Hindlimb muscle (tissue), 1 donor: ENCODE measurements around the gene GGTLC1. TPM values are rescaled to one million over a fixed set of nuclear protein-coding genes. Genes with fewer than 3 reads are reported as not detected.
"Not testable (repeated sequence)": the region's sequence is repeated elsewhere in the genome, so short reads cannot be mapped to it uniquely, and the experiment has no call there.

Source experiments
- DNase-seq: peaks from one replicate; pipeline ENCODE4 v3.0.0-alpha.2; 2013
- polyA plus RNA-seq: library from polyadenylated mRNA; unstranded; fragments of 120-200 nt; gene quantifications from one replicate; pipeline ENCODE4 v1.2.1, GENCODE V29; 2013; ENCODE audit not compliant: insufficient read length

The GGTLC1 gene
- polyA plus RNA-seq, 1 donor = not detected

GRCh38 chr20:23994001-23994633 is 5.5 kb upstream of the GGTLC1 start:
- DNase-seq = not testable (repeated sequence)

- DNase-seq = not testable (repeated sequence)
Observed at GRCh38 chr20:23993440-23993839, 4.9 kb upstream of the GGTLC1 start.

- not testable (repeated sequence) for DNase-seq
Observed at GRCh38 chr20:23990296-23990695, 1.7 kb upstream of the GGTLC1 start.

GRCh38 chr20:23988966-23989365 is 387 bp upstream of the GGTLC1 start:
- not testable (repeated sequence) for DNase-seq

- DNase-seq = not testable (repeated sequence)
Observed at GRCh38 chr20:23986716-23987115, 1.9 kb downstream of the GGTLC1 start.

- not testable (repeated sequence) for DNase-seq
Observed at GRCh38 chr20:23986310-23986709, 2.3 kb downstream of the GGTLC1 start.

- DNase-seq = not testable (repeated sequence)
Observed at GRCh38 chr20:23985790-23986225, 2.8 kb downstream of the GGTLC1 start.

- not testable (repeated sequence) for DNase-seq
Observed at GRCh38 chr20:23985066-23985789, 3.4 kb downstream of the GGTLC1 start.

GRCh38 chr20:23984476-23985023 is 4.0 kb downstream of the GGTLC1 start:
- not testable (repeated sequence) for DNase-seq

GRCh38 chr20:23982112-23983018 is 6.2 kb downstream of the GGTLC1 start:
- DNase-seq = not testable (repeated sequence)

GRCh38 chr20:23981526-23981925 is 7.1 kb downstream of the GGTLC1 start:
- not testable (repeated sequence) for DNase-seq

GRCh38 chr20:23981014-23981413 is 7.6 kb downstream of the GGTLC1 start:
- peak; percentile 36 for DNase-seq

- not testable (repeated sequence) for DNase-seq
Observed at GRCh38 chr20:23979899-23980811, 8.4 kb downstream of the GGTLC1 start.

- DNase-seq = not testable (repeated sequence)
Observed at GRCh38 chr20:23979380-23979779, 9.2 kb downstream of the GGTLC1 start.

GRCh38 chr20:23978457-23978856 is 10.1 kb downstream of the GGTLC1 start:
- DNase-seq = not testable (repeated sequence)

- DNase-seq = no peak
Observed at GRCh38 chr20:23974966-23975365, 13.6 kb downstream of the GGTLC1 start.

GRCh38 chr20:23971310-23971709 is 17.3 kb downstream of the GGTLC1 start:
- no peak for DNase-seq

- no peak for DNase-seq
Observed at GRCh38 chr20:23970049-23970448, 18.5 kb downstream of the GGTLC1 start.

- no peak for DNase-seq
Observed at GRCh38 chr20:23967616-23967979, 21.0 kb downstream of the GGTLC1 start.

- no peak for DNase-seq
Observed at GRCh38 chr20:23966927-23967615, 21.5 kb downstream of the GGTLC1 start.

- DNase-seq = no peak
Observed at GRCh38 chr20:23966298-23966697, 22.3 kb downstream of the GGTLC1 start.
